SJSA1 (cell line): ENCODE measurements around the gene C11orf68. TPM values are rescaled to one million over a fixed set of nuclear protein-coding genes. Genes with fewer than 3 reads are reported as not detected.
A peak's percentile ranks its signal among the peaks of the same experiment; 100 is the strongest.

ENCODE experiments used
- DNase-seq, 2 experiments: peaks; one replicate each; pipeline ENCODE4 v3.0.0-alpha.2; 2015 to 2020; ENCODE audit warnings: low spot score in 2 of 2, low read depth in 1 of 2
- H3K27ac ChIP-seq: fragments of 250-450 bp; sonication (Bioruptor Pico); 2 replicates; pipeline ENCODE4 v1.5.1; 2020; ENCODE audit warnings: mild to moderate bottlenecking, moderate library complexity
- H3K27me3 ChIP-seq: fragments of 250-450 bp; sonication (Bioruptor Pico); replicated peaks from 2 replicates; pipeline ENCODE4 v1.5.1; 2020; ENCODE audit warnings: mild to moderate bottlenecking, moderate library complexity
- H3K36me3 ChIP-seq: fragments of 250-450 bp; sonication (Bioruptor Pico); 2 replicates; pipeline ENCODE4 v1.5.1; 2020; ENCODE audit warnings: mild to moderate bottlenecking
- H3K4me1 ChIP-seq: fragments of 250-450 bp; sonication (Bioruptor Pico); replicated peaks from 2 replicates; pipeline ENCODE4 v1.6.1; 2021; ENCODE audit warnings: mild to moderate bottlenecking
- H3K4me3 ChIP-seq: fragments of 250-450 bp; sonication (Bioruptor Pico); 2 replicates; pipeline ENCODE4 v1.5.1; 2020; ENCODE audit warnings: mild to moderate bottlenecking
- H3K9me3 ChIP-seq: fragments of 250-450 bp; sonication (Bioruptor Pico); replicated peaks from 2 replicates; pipeline ENCODE4 v1.5.1; 2020; ENCODE audit warnings: mild to moderate bottlenecking
- total RNA-seq: library from RNA; depleted of rRNA; stranded (reverse); fragments of >200 nt; shearing (Covaris generic); gene quantifications from 2 replicates; pipeline ENCODE4 v1.2.3, GENCODE V29; 2014

The C11orf68 gene
- total RNA-seq, 1 experiment from 2014 or later = 44.8 TPM

DNA sequence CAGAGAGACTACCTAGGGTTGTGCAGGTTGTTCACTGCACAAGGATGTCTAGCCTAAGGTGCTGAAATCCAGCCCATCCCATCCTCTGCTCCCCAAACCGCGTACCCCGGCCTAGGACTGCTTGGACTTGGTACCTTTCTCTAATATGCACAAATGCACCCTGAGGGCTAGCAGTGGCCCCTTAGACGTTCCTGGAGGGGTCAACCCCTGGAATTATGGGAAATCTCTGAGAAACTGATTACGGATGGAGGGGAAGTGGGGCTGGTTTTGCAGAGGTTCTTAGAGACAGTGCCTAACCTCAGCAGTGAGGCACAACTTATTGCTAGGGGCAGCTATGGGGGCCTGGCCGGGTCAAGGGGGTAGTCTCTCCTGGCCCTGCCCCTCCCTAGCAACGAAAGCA, 2.5 kb downstream of the C11orf68 start:
- Histone ChIP-seq H3K36me3 (peaks cover 54% of the 10 kb centered on the region), H3K4me1 (peaks cover 85% of the 10 kb centered on the region), H3K27ac (peak overlapping the region; percentile 93), H3K27me3 (no peaks in the 10 kb centered on the region), H3K9me3 (peaks cover 5% of the 10 kb centered on the region; the same call in 1 of the 2 replicates), H3K4me3 (peak overlapping the region; percentile 22)
- DNase-seq = no peak

- Histone ChIP-seq H3K4me3 (peak overlapping the region; percentile 22), H3K27me3 (no peaks in the 10 kb centered on the region), H3K36me3 (peaks cover 48% of the 10 kb centered on the region), H3K27ac (peak overlapping the region; percentile 93), H3K9me3 (peaks cover 5% of the 10 kb centered on the region; the same call in 1 of the 2 replicates), H3K4me1 (peaks cover 89% of the 10 kb centered on the region)
- peak; percentile 100 for DNase-seq
These were observed 3.0 kb downstream of the C11orf68 start for GRCh38 chr11:65915821-65916251.

DNA sequence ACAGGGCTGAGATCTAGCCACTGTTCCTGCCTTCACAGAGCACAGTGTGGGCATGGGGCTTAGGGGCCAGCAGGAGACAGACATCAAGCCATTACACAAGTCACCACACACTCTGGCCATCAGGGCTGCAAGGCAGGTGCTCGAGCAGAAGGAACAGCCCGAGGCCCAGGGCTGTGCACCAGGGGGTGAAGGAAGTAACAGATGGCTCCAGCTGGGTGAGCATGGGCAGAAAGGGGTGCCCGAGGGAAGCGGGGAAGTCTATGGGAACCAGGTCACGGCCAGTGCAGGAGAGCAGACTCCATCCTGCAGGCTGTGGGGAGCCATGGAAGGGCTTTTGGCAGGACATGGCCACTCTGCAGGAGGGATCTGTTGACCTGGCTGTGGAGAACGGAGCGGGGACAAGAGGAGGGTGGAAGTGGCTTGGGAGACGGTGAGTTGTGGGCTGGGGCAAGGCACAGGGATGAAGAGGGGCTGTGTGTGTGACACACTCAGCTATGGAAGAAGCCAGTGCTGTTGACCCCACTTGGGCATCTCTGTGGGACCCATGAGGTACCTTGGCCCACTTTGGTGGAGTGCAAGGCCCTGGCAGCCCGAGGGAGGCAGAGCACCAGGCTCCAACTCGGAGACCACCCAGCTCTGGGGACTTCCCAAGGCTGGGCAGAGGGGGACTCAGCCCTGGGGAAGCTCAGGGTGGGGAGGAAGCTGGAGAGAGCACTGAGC, 3.6 kb downstream of the C11orf68 start:
- DNase-seq = no peak
- Histone ChIP-seq H3K4me3 (no peak overlapping the region), H3K27me3 (no peaks in the 10 kb centered on the region), H3K27ac (peak overlapping the region; percentile 93), H3K4me1 (peaks cover 89% of the 10 kb centered on the region), H3K9me3 (peaks cover 5% of the 10 kb centered on the region; the same call in 1 of the 2 replicates), H3K36me3 (peaks cover 42% of the 10 kb centered on the region)

DNA sequence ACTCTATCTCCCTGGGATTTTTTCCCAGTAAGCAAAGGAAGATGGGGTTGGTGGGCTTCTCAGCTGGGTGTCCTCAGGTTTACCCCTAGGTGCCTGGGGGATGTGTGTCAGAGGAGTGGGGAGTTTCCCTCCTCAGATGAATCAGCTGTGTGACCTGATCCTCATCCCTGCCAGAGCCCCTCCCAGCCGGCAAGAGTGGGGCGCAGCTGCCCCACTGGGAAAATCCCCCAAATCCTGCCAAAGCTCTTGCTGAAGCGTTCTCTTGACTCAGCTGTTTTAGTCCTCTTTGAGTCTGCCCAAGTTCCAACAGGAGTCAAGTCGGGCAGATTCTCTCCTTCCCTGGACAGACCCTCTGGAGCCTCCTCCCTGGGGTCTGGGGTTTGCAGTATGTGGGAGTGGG, 6.0 kb downstream of the C11orf68 start:
- H3K4me3 ChIP-seq = no peak overlapping the region
- peak; percentile 90 to 94 for DNase-seq

DNA sequence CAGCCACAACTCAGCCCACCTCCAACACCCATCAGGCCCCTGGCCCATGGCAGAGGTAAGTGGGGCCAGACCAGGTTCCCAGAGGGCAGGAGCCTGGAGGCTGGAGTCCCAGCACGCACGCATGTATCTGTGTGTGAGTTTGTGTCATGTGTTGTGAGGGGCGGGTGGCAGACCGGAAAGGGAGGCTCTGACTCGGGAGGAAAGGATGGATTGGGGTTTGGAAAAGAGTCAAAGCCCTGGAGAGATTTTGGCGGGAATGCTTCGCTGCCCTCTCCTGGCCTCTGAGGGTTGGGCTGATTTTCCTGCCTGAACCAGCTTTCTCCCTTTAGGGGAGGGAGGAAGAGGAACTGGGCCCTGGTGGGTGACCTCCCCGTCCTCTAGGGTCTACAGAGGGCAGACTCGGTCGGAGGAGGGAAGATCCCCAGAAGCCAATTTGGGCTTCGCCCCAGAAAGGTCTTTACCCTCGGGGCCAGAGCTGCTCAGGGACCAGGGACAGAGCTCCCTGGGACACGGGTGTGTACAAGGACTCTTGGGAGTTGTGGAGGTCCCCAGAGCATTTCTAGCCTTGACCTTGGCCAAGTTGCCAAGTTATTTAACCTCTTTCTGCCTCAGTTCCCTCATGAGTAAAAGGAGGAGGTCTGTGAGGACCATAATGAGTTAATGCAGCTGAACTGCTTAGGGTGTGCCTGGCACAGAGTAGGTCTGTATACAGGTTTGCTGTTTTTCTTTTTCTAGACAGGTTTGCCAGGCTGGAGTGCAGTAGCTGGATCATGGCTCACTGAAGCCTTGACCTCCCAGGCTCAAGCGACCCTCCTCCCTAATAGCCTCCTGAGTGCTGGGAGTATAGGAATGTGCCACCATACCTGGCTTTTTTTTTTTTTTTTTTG, 6.9 kb downstream of the C11orf68 start:
- peak; percentile 98 to 99 for DNase-seq
- Histone ChIP-seq H3K27ac (peak overlapping the region; percentile 93), H3K27me3 (no peaks in the 10 kb centered on the region)

More for the DNA sequence above, 6.0 kb downstream of the C11orf68 start:
- Histone ChIP-seq H3K27ac (peak overlapping the region; percentile 93), H3K27me3 (no peaks in the 10 kb centered on the region), H3K4me1 (peaks cover 91% of the 10 kb centered on the region), H3K36me3 (peaks cover 23% of the 10 kb centered on the region), H3K9me3 (no peaks in the 10 kb centered on the region)

GRCh38 chr11:65907878-65908277, 11.0 kb downstream of the C11orf68 start:
- Histone ChIP-seq H3K27me3 (no peaks in the 10 kb centered on the region), H3K9me3 (no peaks in the 10 kb centered on the region), H3K36me3 (no peaks in the 10 kb centered on the region), H3K27ac (no peak overlapping the region), H3K4me1 (peaks cover 69% of the 10 kb centered on the region), H3K4me3 (no peak overlapping the region)
- DNase-seq = no peak

More for the DNA sequence above, 6.9 kb downstream of the C11orf68 start:
- Histone ChIP-seq H3K9me3 (no peaks in the 10 kb centered on the region), H3K36me3 (peaks cover 14% of the 10 kb centered on the region), H3K4me3 (no peak overlapping the region), H3K4me1 (peaks cover 83% of the 10 kb centered on the region)

DNA sequence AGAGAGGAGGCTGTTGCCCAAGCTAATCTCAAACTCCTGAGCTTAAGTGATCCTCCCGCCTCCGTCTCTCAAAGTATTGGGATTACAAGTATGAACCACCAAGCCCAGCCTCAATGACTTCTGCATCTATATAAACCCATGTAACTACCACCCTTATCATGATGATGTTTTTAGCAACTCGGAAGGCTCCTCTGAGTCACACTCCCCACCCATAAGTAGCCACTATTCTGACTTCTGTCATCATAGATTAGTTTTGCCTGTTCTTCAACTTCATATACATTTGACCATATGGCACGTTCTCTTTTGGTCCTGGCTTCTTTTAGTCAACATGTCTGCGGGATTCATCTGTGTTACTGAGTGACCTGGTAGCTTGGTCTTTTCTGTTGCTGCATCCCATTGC, 12.3 kb downstream of the C11orf68 start:
- Histone ChIP-seq H3K27ac (no peak overlapping the region), H3K9me3 (no peaks in the 10 kb centered on the region), H3K4me1 (peaks cover 69% of the 10 kb centered on the region), H3K4me3 (no peak overlapping the region), H3K36me3 (no peaks in the 10 kb centered on the region), H3K27me3 (no peaks in the 10 kb centered on the region)
- DNase-seq = no peak

- DNase-seq = no peak
- H3K4me1 ChIP-seq = peaks cover 53% of the 10 kb centered on the region
- H3K27ac ChIP-seq = peak overlapping the region; percentile 90
- no peaks in the 10 kb centered on the region for H3K27me3 ChIP-seq
- no peak overlapping the region; the same call in 1 of the 2 replicates for H3K4me3 ChIP-seq
- H3K36me3 ChIP-seq = peaks cover 15% of the 10 kb centered on the region
- H3K9me3 ChIP-seq = no peaks in the 10 kb centered on the region
These were observed 15.1 kb downstream of the C11orf68 start for GRCh38 chr11:65903715-65904114.

GRCh38 chr11:65903068-65903481, 15.8 kb downstream of the C11orf68 start:
- peaks cover 21% of the 10 kb centered on the region for H3K36me3 ChIP-seq
- H3K27me3 ChIP-seq = no peaks in the 10 kb centered on the region
- H3K4me1 ChIP-seq = peaks cover 58% of the 10 kb centered on the region
- peak; percentile 99 to 100 for DNase-seq
- H3K4me3 ChIP-seq = peak overlapping the region; percentile 3; the same call in 1 of the 2 replicates
- H3K9me3 ChIP-seq = no peaks in the 10 kb centered on the region
- H3K27ac ChIP-seq = peak overlapping the region; percentile 90

DNA sequence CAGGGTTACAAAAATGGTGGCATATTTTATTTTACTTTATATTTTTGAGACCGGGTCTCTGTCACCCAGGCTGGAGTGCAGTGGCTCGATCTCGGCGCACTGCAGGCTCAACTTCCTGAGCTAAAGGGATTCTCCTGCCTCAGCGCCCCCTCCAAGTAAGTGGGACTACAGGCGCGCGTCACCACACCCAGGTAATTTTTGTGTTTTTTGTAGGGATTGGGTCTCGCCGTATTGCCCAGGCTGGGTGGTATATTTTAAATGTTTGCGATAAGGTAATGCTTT, 18.0 kb downstream of the C11orf68 start:
- H3K4me3 ChIP-seq = peak overlapping the region; percentile 91
- no peaks in the 10 kb centered on the region for H3K9me3 ChIP-seq
- H3K36me3 ChIP-seq = peaks cover 42% of the 10 kb centered on the region
- no peaks in the 10 kb centered on the region for H3K27me3 ChIP-seq
- DNase-seq = no peak
- H3K4me1 ChIP-seq = peaks cover 69% of the 10 kb centered on the region
- H3K27ac ChIP-seq = peak overlapping the region; percentile 55

DNA sequence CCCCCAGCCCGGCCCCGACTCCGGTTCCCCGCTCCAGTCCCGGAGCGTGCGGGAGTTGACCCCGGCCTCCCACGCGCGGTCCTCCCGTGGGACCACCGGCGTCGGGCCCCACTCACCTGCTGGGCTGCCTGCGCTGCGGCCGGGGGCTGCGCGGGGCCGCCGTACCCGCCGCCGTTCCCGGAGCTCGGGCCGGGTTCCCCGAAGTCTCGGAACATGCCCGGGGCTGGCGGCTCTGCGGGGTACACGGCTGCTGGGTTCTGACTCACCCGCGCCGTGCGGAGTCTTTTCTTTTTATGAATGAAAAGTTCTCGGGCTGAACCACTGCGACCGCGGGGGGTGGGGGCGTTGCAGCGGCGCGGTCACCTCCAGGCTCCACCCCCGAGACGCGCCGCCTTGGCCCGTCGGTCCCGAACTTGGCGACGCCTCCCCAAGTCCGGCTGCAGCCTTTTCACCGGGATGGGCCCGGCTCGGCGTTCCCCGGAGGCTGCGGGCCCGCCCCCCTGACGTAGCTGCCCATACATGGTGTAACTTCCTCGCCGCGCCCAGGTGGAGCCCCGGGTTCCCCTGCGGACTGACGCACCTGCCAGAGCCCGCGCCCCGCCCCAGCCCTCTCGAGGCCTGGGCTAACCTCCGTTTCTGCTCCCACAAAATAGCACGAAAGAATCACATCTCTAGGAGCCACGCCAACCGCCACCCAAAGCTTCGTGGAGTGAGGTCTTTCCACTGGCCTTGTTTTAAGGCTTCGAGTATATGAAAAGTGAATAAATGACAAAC, 18.6 kb downstream of the C11orf68 start, which contains the start of gene FOSL1:
Gene FOSL1, minus strand, starts transcription at position 264 of the 774 bp plus-strand sequence. Its CDS starts 49 bp downstream, at position 215.
- peak; percentile 100 for DNase-seq
- Histone ChIP-seq H3K4me3 (peak within 1 kb of the TSS; percentile 91), H3K27me3 (no peaks in the 10 kb centered on the region), H3K9me3 (no peaks in the 10 kb centered on the region), H3K36me3 (peaks cover 48% of the 10 kb centered on the region), H3K27ac (peak within 1 kb of the TSS; percentile 93), H3K4me1 (peaks cover 74% of the 10 kb centered on the region)

DNA sequence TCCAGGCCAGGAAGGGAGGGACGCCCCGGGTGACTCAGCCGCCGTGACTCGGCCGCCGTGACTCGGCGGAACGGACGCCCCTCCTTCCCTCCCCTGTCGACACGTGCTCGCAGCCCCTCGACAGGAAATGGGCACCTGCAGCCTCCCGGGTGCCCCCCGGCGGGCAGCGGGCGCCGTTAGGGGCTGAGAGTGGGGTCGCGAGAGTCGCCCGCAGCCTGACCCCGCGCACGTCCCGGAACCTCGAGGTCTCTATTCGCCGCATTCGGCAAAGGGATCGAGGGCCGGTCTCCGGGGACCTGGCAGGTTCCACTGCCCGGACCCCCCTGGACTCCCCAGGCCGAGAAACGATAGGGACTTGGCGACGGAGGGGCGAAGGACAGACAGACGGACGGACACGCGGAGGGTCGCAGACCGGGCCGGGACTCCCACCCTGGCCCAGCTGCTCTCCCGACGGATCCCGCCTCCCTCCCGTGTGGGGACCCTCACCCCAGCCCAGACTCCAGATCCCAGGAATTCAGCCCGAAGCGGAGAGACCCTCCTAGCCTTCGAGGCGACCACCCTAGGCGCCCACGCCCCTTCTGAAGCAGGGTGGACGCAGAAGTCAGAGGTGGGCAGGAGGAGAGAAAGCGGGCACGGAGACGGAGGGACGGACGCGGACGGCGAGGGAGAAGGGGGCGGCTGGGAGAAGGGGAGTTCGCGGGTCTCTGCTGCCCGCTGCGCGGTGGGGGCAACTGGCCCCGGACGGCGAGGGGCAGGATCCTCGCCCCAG, 19.3 kb downstream of the C11orf68 start:
- DNase-seq = peak; percentile 96
- Histone ChIP-seq H3K9me3 (no peaks in the 10 kb centered on the region), H3K4me1 (peaks cover 74% of the 10 kb centered on the region), H3K36me3 (peaks cover 55% of the 10 kb centered on the region), H3K27me3 (no peaks in the 10 kb centered on the region), H3K27ac (peak overlapping the region; percentile 93), H3K4me3 (peak overlapping the region; percentile 91)
